NCI-H1930 (cell line): ENCODE measurements around the gene SSTR4.

Experiments
- DNase-seq, 2 experiments: peaks; one replicate each; lab custom pipeline; 2025; lab: John Stamatoyannopoulos, UW

SSTR4 gene

GRCh38 chr20:23086931-23087411 is 51.9 kb downstream of the SSTR4 start:
- DNase-seq: no peak

- DNase-seq: no peak
Measured at GRCh38 chr20:23087587-23088251, 52.6 kb downstream of the SSTR4 start.
